GM12892 (cell line): ENCODE results near the gene ALKBH5.

Experiments
- POLR2A ChIP-seq: IDR thresholded peaks from 2 replicates; pipeline ENCODE4 v1.6.1; 2011; ENCODE audit warnings: low read depth, low read length, control low read depth
- POLR2AphosphoS5 ChIP-seq: IDR thresholded peaks from 2 replicates; pipeline ENCODE4 v1.6.1; 2011; ENCODE audit warnings: low read depth, low read length, control low read depth
- TAF1 ChIP-seq: IDR thresholded peaks from 2 replicates; pipeline ENCODE4 v1.6.1; 2011; ENCODE audit warnings: low read depth, mild to moderate bottlenecking, control low read depth, low read length, borderline replicate concordance

GRCh38 chr17:18176176-18176575 is 7.5 kb upstream of the ALKBH5 start:
- TF ChIP-seq POLR2AphosphoS5 (no peak), POLR2A (no peak), TAF1 (no peak)
